Measurements from ENCODE around the gene CD276. TPM values are rescaled to one million over a fixed set of nuclear protein-coding genes. Genes with fewer than 3 reads are reported as not detected.

CD276 gene
- total RNA-seq, 2 experiments from 2014 or later: 0.71 to 1.8 TPM

- POLR2A ChIA-PET: no interaction called here
- H3K27me3 Mint-ChIP-seq: peaks cover 43% of the 10 kb centered on the region
Observed at GRCh38 chr15:73749971-73750370, 65.8 kb downstream of the CD276 start.

GRCh38 chr15:73750438-73750837 lies 66.3 kb downstream of the CD276 start:
- no peaks in the 10 kb centered on the region for H3K9me3 Mint-ChIP-seq
- H3K36me3 Mint-ChIP-seq: no peaks in the 10 kb centered on the region
- ATAC-seq (ENCODE audit: low read depth) (no peak), DNase-seq (no peak)
- peaks cover 2% of the 10 kb centered on the region for H3K4me1 Mint-ChIP-seq
- H3K27ac Mint-ChIP-seq: no peak overlapping the region
- H3K27me3 Mint-ChIP-seq: peaks cover 47% of the 10 kb centered on the region
- POLR2A ChIA-PET: no interaction called here
- H3K4me3 Mint-ChIP-seq: no peak overlapping the region

More at GRCh38 chr15:73749971-73750370, 65.8 kb downstream of the CD276 start:
- H3K4me3 Mint-ChIP-seq: no peak overlapping the region
- no peak for DNase-seq
- H3K4me1 Mint-ChIP-seq: peaks cover 2% of the 10 kb centered on the region
- H3K9me3 Mint-ChIP-seq: no peaks in the 10 kb centered on the region
- ATAC-seq (ENCODE audit: low read depth): no peak
- H3K27ac Mint-ChIP-seq: no peak overlapping the region
- no peaks in the 10 kb centered on the region for H3K36me3 Mint-ChIP-seq

- Mint-ChIP-seq H3K4me3 (no peak overlapping the region), H3K27ac (no peak overlapping the region), H3K27me3 (peaks cover 52% of the 10 kb centered on the region), H3K9me3 (no peaks in the 10 kb centered on the region), H3K36me3 (no peaks in the 10 kb centered on the region), H3K4me1 (peaks cover 2% of the 10 kb centered on the region)
- no peak for ATAC-seq (ENCODE audit: low read depth)
- POLR2A ChIA-PET: no interaction called here
- DNase-seq: no peak
Observed at GRCh38 chr15:73750951-73751350, 66.8 kb downstream of the CD276 start.

GRCh38 chr15:73751511-73751898 lies 67.3 kb downstream of the CD276 start:
- no peak for DNase-seq
- no peak for ATAC-seq (ENCODE audit: low read depth)
- Mint-ChIP-seq H3K27ac (no peak overlapping the region), H3K36me3 (no peaks in the 10 kb centered on the region), H3K9me3 (no peaks in the 10 kb centered on the region), H3K4me3 (no peak overlapping the region), H3K4me1 (peaks cover 2% of the 10 kb centered on the region), H3K27me3 (peaks cover 58% of the 10 kb centered on the region)
- POLR2A ChIA-PET: no interaction called here

GRCh38 chr15:73751899-73752805 lies 68.0 kb downstream of the CD276 start:
- POLR2A ChIA-PET: no interaction called here
- no peak for ATAC-seq (ENCODE audit: low read depth)
- H3K27ac Mint-ChIP-seq: no peak overlapping the region

GRCh38 chr15:73752806-73753193 lies 68.6 kb downstream of the CD276 start:
- Mint-ChIP-seq H3K9me3 (no peaks in the 10 kb centered on the region), H3K27ac (no peak overlapping the region)

More at GRCh38 chr15:73751899-73752805, 68.0 kb downstream of the CD276 start:
- Mint-ChIP-seq H3K9me3 (no peaks in the 10 kb centered on the region), H3K4me3 (no peak overlapping the region), H3K27me3 (peaks cover 60% of the 10 kb centered on the region), H3K4me1 (peaks cover 2% of the 10 kb centered on the region), H3K36me3 (no peaks in the 10 kb centered on the region)
- no peak for DNase-seq

GRCh38 chr15:73753250-73754130 lies 69.3 kb downstream of the CD276 start, which contains the start of gene INSYN1:
TSS of gene INSYN1 (minus strand) at chr15:73753351. CDS start at chr15:73751130, 2,221 bp downstream.
- no peaks in the 10 kb centered on the region for H3K9me3 Mint-ChIP-seq
- H3K36me3 Mint-ChIP-seq: no peaks in the 10 kb centered on the region
- H3K4me1 Mint-ChIP-seq: peaks cover 2% of the 10 kb centered on the region
- no peak within 1 kb of the TSS for H3K27ac Mint-ChIP-seq
- POLR2A ChIA-PET: no interaction called here
- H3K27me3 Mint-ChIP-seq: peaks cover 64% of the 10 kb centered on the region
- DNase-seq (no peak), ATAC-seq (ENCODE audit: low read depth) (no peak)
- H3K4me3 Mint-ChIP-seq: no peak within 1 kb of the TSS

More at GRCh38 chr15:73752806-73753193, 68.6 kb downstream of the CD276 start:
- Mint-ChIP-seq H3K4me1 (peaks cover 2% of the 10 kb centered on the region), H3K4me3 (no peak overlapping the region), H3K27me3 (peaks cover 66% of the 10 kb centered on the region), H3K36me3 (no peaks in the 10 kb centered on the region)
- no peak for DNase-seq
- no peak for ATAC-seq (ENCODE audit: low read depth)
- POLR2A ChIA-PET: no interaction called here

- Mint-ChIP-seq H3K4me1 (peaks cover 2% of the 10 kb centered on the region), H3K9me3 (no peaks in the 10 kb centered on the region), H3K27ac (no peak overlapping the region), H3K4me3 (no peak overlapping the region), H3K27me3 (peaks cover 58% of the 10 kb centered on the region), H3K36me3 (no peaks in the 10 kb centered on the region)
- no peak for DNase-seq
- ATAC-seq (ENCODE audit: low read depth): no peak
- POLR2A ChIA-PET: no interaction called here
Observed at GRCh38 chr15:73754461-73754860, 70.3 kb downstream of the CD276 start.

- Mint-ChIP-seq H3K36me3 (no peaks in the 10 kb centered on the region), H3K4me1 (peaks cover 2% of the 10 kb centered on the region), H3K27me3 (peaks cover 50% of the 10 kb centered on the region), H3K4me3 (no peak overlapping the region), H3K9me3 (no peaks in the 10 kb centered on the region), H3K27ac (no peak overlapping the region)
- ATAC-seq (ENCODE audit: low read depth) (no peak), DNase-seq (no peak)
- POLR2A ChIA-PET: no interaction called here
Observed at GRCh38 chr15:73755481-73755880, 71.3 kb downstream of the CD276 start.

GRCh38 chr15:73755946-73756345 lies 71.8 kb downstream of the CD276 start:
- ATAC-seq (ENCODE audit: low read depth) (no peak), DNase-seq (no peak)
- Mint-ChIP-seq H3K4me1 (peaks cover 2% of the 10 kb centered on the region), H3K27ac (no peak overlapping the region), H3K4me3 (no peak overlapping the region), H3K27me3 (peaks cover 46% of the 10 kb centered on the region), H3K36me3 (no peaks in the 10 kb centered on the region), H3K9me3 (no peaks in the 10 kb centered on the region)
- POLR2A ChIA-PET: no interaction called here

- H3K4me3 Mint-ChIP-seq: no peak overlapping the region
- H3K27ac Mint-ChIP-seq: no peak overlapping the region
- peaks cover 43% of the 10 kb centered on the region for H3K27me3 Mint-ChIP-seq
- H3K9me3 Mint-ChIP-seq: no peaks in the 10 kb centered on the region
- POLR2A ChIA-PET: no interaction called here
- no peaks in the 10 kb centered on the region for H3K36me3 Mint-ChIP-seq
- ATAC-seq (ENCODE audit: low read depth) (no peak), DNase-seq (no peak)
- peaks cover 2% of the 10 kb centered on the region for H3K4me1 Mint-ChIP-seq
Observed at GRCh38 chr15:73756390-73756789, 72.2 kb downstream of the CD276 start.

GRCh38 chr15:73756947-73757513 lies 72.8 kb downstream of the CD276 start:
- peaks cover 42% of the 10 kb centered on the region for H3K27me3 Mint-ChIP-seq
- H3K4me3 Mint-ChIP-seq: no peak overlapping the region
- no peaks in the 10 kb centered on the region for H3K36me3 Mint-ChIP-seq
- H3K9me3 Mint-ChIP-seq: no peaks in the 10 kb centered on the region
- ATAC-seq (ENCODE audit: low read depth) (no peak), DNase-seq (no peak)
- H3K27ac Mint-ChIP-seq: no peak overlapping the region
- peaks cover 2% of the 10 kb centered on the region for H3K4me1 Mint-ChIP-seq
- POLR2A ChIA-PET: no interaction called here

- Mint-ChIP-seq H3K9me3 (no peaks in the 10 kb centered on the region), H3K36me3 (no peaks in the 10 kb centered on the region), H3K4me3 (no peak overlapping the region), H3K4me1 (peaks cover 2% of the 10 kb centered on the region), H3K27ac (no peak overlapping the region), H3K27me3 (peaks cover 42% of the 10 kb centered on the region)
- DNase-seq (no peak), ATAC-seq (ENCODE audit: low read depth) (no peak)
- POLR2A ChIA-PET: no interaction called here
Observed at GRCh38 chr15:73757571-73757970, 73.4 kb downstream of the CD276 start.

All from activated naive CD8-positive, alpha-beta T cell treated with anti-CD3 and anti-CD28 coated beads, Interleukin-2, amount 10 ng/mL, durations not matched to agents 7 days and 5 days (primary cell).